HG02884 (cell line): ENCODE measurements around the gene RAB17.

ENCODE experiments used
- ATAC-seq: cut with Tn5 transposase; IDR thresholded peaks from one replicate; pipeline ENCODE4 v1.9.1; 2021; ENCODE audit warnings: mild to moderate bottlenecking, moderate library complexity; ENCODE audit not compliant: unreplicated experiment

RAB17 gene

GRCh38 chr2:237565974-237566373 is 24.6 kb downstream of the RAB17 start:
- no peak for ATAC-seq

DNA sequence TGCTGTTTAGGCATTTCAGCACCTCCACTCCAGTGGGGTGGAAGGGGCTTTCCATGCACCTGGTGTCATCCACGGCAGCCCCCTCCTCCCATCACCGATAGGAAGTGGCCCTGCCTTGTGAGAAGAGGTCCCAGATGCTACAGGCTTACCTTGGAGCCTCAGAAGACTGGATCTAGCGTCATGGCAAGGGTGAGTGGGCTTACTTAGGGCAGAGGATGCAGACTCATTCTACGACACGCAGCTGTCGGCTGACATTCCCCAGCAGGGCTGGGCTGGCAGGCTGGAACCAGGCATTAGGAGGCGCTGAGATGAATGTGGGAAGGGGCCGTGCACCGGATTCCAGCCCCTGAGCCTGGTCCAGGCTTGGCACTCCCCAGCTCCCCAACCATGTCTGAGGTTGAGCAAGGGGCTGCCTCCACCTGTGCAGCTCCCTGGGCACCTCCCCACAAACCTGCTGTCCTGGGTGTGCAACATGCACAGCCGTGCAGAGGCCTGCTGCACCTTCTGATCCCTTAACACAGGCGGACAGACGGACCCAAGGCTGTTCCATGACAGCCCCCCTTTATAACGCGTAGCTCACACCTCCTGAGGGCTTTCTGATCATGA is 25.9 kb downstream of the RAB17 start:
- ATAC-seq = no peak

DNA sequence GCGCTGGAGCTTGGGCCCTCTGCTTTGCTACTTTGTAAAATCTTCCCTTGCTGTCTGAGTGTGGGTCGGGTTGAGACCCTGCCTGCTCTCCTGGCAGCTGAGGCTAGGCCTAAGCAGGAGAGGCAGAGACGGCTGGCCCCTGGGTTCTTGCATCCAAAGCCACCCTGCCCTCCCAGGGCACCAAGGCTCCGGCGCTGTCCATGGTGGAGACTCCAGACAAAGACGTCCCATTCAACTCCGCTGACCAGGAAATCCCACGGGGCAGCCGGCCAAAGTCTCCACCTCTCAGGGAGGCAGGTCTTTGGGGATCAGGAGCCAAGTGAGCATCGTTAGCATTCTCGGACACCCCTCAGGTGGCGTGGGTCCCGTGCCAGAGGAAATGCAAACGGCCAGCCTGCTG is 26.7 kb downstream of the RAB17 start:
- no peak for ATAC-seq

DNA sequence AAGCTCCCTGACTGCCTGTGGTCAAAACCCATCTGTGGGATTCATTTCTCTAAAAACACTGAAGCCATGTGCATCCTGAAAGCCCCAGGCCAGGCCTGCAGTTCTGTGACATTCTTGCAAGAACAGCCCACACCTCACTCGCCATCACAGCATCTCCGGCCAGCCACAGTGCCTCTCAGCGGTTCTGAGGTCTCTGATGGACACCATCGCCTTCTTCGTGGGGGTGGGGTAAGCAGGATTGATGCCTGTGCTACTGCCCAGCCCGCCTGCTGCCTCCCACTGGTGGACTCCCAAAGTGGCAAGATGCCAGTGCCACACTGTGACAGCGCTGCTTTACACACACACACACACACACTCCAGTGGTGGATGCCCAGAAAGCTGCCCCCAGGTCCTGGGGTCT is 29.3 kb downstream of the RAB17 start:
- ATAC-seq = no peak

DNA sequence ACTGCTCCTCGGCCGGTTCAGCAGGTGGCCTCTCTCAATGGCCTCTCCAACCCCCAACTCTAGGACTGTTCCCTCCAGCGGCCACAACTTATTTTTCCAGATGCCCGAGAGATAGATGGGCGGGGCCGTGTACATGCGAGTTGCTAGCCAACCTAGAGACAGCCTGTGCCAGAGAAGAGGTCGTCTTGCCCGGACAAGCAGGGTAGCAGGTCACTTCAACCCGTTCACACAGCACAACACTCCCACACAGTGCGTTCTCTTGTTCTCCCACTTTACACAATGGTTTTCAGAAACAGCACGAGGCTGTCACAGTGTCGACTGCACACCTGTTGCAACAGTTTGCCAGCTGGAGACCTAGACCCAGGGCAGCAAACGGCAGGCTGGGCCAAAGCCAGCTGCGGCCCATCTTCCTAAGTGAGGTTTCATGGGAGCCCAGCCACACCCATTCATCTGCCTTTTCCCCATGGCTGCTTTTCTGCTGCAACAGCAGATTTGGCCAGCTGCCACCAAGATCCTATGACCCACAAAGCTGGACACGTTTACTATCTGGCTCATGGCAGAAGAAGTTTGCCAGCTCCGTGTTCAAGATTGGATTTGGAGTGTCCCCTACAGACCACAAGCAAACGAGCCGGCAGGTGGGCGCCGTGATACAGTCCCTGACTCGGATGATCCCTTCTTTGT is 31.4 kb downstream of the RAB17 start:
- ATAC-seq = no peak

- ATAC-seq = peak; percentile 19
These were observed 32.9 kb downstream of the RAB17 start for GRCh38 chr2:237557633-237558015.

DNA sequence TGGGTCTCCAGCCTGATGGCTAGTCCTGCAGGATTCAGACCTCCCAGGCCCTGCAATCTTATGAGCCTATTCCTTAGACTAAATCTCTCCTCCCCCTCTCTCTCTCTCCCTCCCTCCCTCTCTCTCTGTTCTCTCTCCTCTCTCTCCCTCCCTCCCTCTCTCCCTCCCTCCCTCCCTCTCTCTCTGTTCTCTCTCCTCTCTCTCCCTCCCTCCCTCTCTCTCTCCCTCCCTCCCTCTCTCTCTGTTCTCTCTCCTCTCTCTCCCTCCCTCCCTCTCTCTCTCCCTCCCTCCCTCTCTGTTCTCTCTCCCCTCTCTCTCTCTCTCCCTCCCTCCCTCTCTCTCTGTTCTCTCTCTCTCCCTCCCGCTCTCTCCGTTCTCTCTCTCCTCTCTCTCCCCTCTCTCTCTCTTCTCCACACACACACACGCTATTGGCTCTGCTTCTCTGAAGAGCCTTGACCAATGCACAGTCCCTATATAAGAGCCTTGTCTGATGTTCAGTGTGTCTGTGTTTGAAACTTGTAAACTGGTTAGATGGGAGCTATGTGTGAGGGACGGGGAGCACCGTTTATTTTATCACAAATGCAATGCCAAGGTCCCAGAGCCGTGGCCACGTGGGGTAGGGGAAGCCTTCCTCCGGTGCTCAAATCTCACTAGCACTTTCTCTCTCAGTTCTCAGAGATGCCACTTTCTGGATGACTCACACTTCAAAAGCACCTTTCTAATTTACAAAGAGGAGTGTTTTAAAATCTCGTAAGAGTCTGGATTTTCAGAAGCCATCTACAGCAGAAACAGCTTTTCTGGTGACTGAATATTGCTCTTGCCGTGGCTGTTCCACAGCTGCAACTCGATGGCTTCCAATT is 33.5 kb downstream of the RAB17 start:
- peak; percentile 95 for ATAC-seq

GRCh38 chr2:237555560-237555959 is 35.0 kb downstream of the RAB17 start:
- no peak for ATAC-seq

DNA sequence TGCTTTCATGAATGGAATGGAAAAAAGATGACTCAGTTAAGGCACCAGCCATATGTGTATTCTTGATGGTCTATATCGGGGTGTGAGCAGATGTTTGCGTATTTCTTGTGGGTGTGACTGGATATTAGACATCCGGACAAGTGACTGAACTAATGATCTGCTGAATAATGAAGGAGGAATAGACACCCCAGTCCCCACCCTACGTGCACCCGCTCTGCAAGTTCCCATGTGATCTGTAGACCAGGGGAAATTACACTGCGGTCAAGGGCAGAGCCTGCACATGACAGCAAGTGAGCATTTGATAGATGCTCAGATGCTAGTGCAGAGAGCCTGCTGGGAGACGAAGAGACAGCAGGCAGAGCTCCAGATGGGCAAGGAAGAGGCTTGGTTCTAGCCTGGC is 36.6 kb downstream of the RAB17 start:
- ATAC-seq = no peak

DNA sequence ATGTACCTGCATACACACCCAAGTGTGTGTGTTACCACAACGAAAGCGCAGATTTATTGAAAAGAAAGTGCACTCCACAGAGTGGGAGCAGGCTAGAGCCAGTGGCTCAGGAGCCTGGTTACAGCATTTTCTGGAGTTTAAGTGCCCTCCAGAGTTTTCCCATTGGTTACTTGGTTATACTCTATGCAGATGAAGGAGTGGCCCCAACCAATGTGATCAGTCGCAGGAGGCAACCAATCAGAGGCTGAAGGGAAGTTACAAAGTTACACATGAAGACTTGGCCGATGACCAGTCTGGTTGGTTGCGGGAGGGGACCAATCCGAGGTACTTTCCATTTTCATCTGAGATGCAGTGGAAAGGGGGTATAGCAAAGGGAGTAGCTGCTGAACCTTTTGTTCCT is 37.6 kb downstream of the RAB17 start:
- ATAC-seq = no peak

DNA sequence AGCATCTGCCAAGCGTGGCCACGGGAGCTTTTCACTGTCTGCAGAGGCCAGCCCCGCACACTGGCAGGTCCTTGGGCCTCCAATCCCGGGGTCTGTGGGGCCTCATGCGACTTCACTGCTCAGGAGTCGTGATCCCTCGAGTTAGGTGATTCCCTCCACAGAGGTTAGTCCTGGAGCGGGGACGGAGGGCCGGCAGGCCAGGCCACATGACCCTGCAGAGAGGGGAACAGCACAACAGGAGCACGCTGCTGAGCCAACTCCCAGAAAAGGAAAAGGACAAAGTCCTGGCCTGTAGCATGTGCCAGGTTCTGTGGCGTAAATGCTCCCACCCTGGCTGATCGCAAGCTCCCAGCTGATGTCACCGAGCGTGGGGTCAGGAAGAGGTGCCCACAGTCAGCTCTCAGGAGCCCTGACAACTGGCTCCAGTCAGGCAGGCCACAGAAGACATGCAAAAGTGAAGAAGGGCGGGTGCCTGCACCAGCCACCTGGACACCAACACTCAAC is 39.4 kb downstream of the RAB17 start:
- ATAC-seq = no peak

DNA sequence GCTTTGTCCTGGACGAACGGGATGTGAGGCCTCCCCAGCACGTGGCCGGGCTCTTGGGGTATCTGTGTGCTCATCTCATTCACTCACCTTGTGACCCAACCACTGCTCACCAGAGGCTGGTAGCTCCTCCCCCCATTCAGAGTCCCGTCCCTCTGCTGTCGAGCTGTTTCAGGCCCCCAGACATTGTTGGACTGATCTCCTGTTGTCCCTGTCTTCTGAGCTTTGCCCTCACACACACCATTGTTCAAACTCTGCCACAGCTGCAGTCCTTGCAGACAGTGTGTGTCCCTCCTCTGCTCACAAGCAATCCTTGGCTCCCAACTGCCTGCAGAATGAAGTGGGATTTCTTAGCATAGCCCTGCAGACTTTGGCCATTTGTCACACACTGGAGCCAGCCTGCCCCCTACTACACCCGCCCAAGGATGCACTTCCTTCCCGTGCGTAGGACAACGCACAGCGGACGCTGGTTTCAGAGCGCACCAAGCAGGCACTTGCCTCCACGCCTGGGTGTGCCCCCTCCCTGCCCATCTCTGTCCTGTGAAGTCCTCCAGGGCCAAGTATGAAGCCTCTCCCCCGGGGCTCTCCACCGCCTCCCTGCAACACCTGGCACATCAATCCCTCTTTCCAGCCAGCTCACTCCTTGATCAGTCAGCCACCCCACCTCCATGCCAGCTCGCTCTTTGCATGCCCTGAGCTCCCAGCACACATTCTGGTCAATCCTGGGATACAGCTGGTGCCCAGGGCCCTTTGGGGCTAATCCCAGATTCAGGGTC is 40.7 kb downstream of the RAB17 start:
- ATAC-seq = no peak

- ATAC-seq = no peak
These were observed 41.3 kb downstream of the RAB17 start for GRCh38 chr2:237549216-237549615.

GRCh38 chr2:237547841-237548416 is 42.6 kb downstream of the RAB17 start:
- ATAC-seq = no peak

GRCh38 chr2:237546876-237547395 is 43.6 kb downstream of the RAB17 start:
- no peak for ATAC-seq

DNA sequence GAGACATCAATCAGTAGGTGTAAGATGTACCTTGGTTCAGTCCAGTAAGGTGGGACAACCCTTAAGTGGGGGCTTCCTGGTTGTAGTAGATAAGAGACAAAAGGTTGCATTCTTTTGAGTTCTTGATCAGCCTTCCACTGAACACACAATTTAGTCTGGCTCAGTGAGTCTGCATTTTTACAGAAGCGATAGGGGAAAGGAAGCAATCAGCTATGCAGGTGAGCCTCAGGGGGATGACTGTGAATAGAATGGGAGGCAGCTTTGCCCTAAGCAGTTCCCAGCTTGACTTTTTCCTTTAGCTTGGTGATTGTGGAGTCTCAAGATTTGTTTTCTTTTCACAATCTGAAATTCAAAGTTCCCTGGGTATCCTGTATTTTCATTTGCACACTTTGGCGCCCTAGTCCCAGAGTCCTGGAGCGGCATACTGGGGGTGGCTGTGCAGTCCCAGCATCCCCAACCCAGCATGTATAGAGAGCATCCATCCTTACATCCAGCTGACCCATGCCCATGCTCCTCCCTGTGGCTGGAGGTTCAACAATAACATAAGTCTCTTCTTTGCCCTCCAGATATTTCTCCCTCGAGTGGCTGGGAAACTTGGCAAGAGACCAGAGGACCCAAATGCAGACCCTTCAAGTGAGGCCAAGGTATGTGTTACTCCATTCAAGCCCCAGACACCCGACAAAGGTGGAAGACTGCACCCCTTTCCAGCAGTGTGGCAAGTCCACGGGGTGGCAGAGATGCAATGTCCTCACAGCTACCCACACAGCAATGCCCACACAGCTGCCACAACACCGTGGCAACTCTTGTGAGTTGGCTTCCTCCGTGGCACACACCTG is 44.3 kb downstream of the RAB17 start:
- no peak for ATAC-seq

GRCh38 chr2:237542001-237542704 is 48.4 kb downstream of the RAB17 start:
- ATAC-seq = no peak

DNA sequence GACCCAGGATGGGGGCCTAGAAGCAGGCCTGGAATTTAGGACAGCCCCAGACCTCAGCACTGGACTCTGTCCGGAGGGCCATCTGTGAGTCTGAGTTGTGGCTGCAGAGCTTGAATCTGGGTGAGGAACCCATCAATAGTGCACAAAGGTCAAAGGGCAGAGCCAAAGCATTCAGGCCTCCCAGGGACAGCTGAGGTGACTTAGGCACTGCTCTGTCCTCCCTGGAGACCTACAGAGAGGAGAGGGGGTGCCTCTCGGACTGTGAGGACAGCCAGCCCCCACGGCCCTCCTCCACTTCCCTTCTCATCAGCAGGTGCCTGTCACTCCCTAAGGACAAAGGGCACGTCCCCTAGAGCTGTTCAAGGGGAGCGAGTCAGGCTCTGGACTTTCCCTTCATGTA is 49.3 kb downstream of the RAB17 start:
- ATAC-seq = no peak

GRCh38 chr2:237540823-237541222 is 49.7 kb downstream of the RAB17 start:
- ATAC-seq = no peak
